Karpas-422 (cell line): ENCODE data around the gene LINC00237. TPM values are rescaled to one million over a fixed set of nuclear protein-coding genes. Genes with fewer than 3 reads are reported as not detected.

Experiments used
- DNase-seq: peaks from one replicate; pipeline ENCODE4 v3.0.0-alpha.2; 2015
- H2AFZ ChIP-seq: fragments of 200-600 bp; sonication (generic); 2 replicates; pipeline ENCODE4 v1.6.1; 2014; ENCODE audit warnings: antibody characterized with exemption, low read length, mixed read lengths
- H3K27ac ChIP-seq: fragments of 200-600 bp; sonication (generic); 2 replicates; pipeline ENCODE4 v1.5.1; 2014; ENCODE audit warnings: mild to moderate bottlenecking, low read length, moderate library complexity
- H3K27me3 ChIP-seq: fragments of 200-600 bp; sonication (generic); 2 replicates; pipeline ENCODE4 v1.6.1; 2014; ENCODE audit warnings: low read length, mixed read lengths
- H3K36me3 ChIP-seq: fragments of 200-600 bp; sonication (generic); 2 replicates; pipeline ENCODE4 v1.6.1; 2014; ENCODE audit warnings: low read length, mixed read lengths; ENCODE audit not compliant: insufficient read depth
- H3K4me1 ChIP-seq: fragments of 200-600 bp; sonication (generic); 2 replicates; pipeline ENCODE4 v1.6.1; 2014; ENCODE audit warnings: mild to moderate bottlenecking, low read length, mixed read lengths
- H3K4me2 ChIP-seq: fragments of 200-600 bp; sonication (generic); 2 replicates; pipeline ENCODE4 v1.6.1; 2014; ENCODE audit warnings: low read length, low read depth, mild to moderate bottlenecking; ENCODE audit not compliant: poor library complexity, severe bottlenecking
- H3K4me3 ChIP-seq: fragments of 200-600 bp; sonication (generic); 2 replicates; pipeline ENCODE4 v1.5.1; 2014; ENCODE audit warnings: mild to moderate bottlenecking, antibody characterized with exemption, low read length, mixed read lengths
- H3K79me2 ChIP-seq: fragments of 200-600 bp; sonication (generic); 2 replicates; pipeline ENCODE4 v1.6.1; 2014; ENCODE audit warnings: mild to moderate bottlenecking, low read length, mixed read lengths
- H3K9ac ChIP-seq: fragments of 200-600 bp; sonication (generic); 2 replicates; pipeline ENCODE4 v1.6.0; 2014; ENCODE audit warnings: low read length
- H3K9me2 ChIP-seq: fragments of 200-600 bp; sonication (generic), shearing (Covaris generic); replicated peaks from 2 replicates; pipeline ENCODE4 v1.6.0; 2014; ENCODE audit warnings: mild to moderate bottlenecking, low read length, moderate library complexity; ENCODE audit not compliant: insufficient read depth
- H3K9me3 ChIP-seq: fragments of 300-700, 200-600 bp; sonication (generic); 2 replicates; pipeline ENCODE4 v1.6.1; 2014; ENCODE audit warnings: low read length, mixed read lengths
- H4K20me1 ChIP-seq: fragments of 200-600 bp; sonication (generic); 2 replicates; pipeline ENCODE4 v1.6.1; 2014; ENCODE audit warnings: mild to moderate bottlenecking, antibody characterized with exemption, low read length, low read depth; ENCODE audit not compliant: insufficient read depth
- total RNA-seq: library from RNA; depleted of rRNA; stranded (reverse); fragments of >200 nt; shearing (Covaris generic); gene quantifications from 2 replicates; pipeline ENCODE4 v1.2.3, GENCODE V29; 2014; ENCODE audit warnings: low replicate concordance

The LINC00237 gene
- total RNA-seq, 1 experiment from 2014 or later = not detected

DNA sequence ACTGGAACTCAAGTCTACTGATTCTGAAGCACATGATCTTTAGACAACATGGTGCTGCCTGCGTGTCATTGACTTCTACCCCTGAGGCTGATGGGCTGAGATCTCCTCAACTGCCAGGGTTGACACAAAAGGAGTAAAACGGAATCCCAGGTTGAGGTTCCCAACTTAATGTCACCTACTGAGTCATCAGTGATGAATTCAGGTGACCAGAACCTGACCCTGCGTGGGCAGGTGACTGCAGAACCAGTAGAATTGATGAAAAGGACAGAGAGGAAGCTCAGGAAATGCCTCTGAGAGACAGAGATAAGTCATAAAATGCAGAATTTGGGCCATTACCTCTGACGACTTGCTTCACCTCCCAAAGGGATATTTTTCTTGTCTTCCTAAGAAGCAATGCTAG is 12.0 kb upstream of the LINC00237 start:
- H3K79me2 ChIP-seq = no peaks in the 10 kb centered on the region
- H4K20me1 ChIP-seq = no peaks in the 10 kb centered on the region
- no peaks in the 10 kb centered on the region for H3K27me3 ChIP-seq
- H2AFZ ChIP-seq = no peak overlapping the region
- no peak for DNase-seq
- H3K9me2 ChIP-seq = no peaks in the 10 kb centered on the region; the same call in 1 of the 2 replicates
- H3K9ac ChIP-seq = no peak overlapping the region
- no peaks in the 10 kb centered on the region for H3K36me3 ChIP-seq
- no peak overlapping the region for H3K4me3 ChIP-seq
- no peak overlapping the region for H3K4me2 ChIP-seq
- no peaks in the 10 kb centered on the region for H3K9me3 ChIP-seq
- H3K27ac ChIP-seq = no peak overlapping the region
- H3K4me1 ChIP-seq = no peaks in the 10 kb centered on the region

DNA sequence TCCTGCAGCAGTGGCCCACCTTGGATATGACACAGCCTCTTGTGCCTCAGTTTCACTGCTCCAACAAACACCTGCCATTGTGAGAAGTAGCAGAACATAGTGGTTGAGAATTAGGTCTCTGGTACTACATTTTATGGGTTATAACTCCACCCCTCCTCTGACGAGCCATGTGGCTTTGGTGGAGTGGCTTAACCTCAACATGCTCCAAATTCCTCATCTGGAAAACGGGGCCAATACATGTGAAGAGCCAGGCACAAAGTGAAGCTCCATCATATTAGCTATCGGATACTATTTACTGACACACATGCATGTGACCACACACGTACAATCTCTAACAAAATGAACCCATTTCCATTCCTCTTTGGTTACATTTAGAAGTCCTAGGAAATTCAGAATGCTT is 11.4 kb upstream of the LINC00237 start:
- H3K79me2 ChIP-seq = no peaks in the 10 kb centered on the region
- H3K27ac ChIP-seq = no peak overlapping the region
- no peak overlapping the region for H3K4me3 ChIP-seq
- no peaks in the 10 kb centered on the region; the same call in 1 of the 2 replicates for H3K9me2 ChIP-seq
- H3K9me3 ChIP-seq = no peaks in the 10 kb centered on the region
- no peak overlapping the region for H3K4me2 ChIP-seq
- H2AFZ ChIP-seq = no peak overlapping the region
- no peaks in the 10 kb centered on the region for H4K20me1 ChIP-seq
- no peaks in the 10 kb centered on the region for H3K36me3 ChIP-seq
- no peaks in the 10 kb centered on the region for H3K27me3 ChIP-seq
- H3K4me1 ChIP-seq = no peaks in the 10 kb centered on the region
- H3K9ac ChIP-seq = no peak overlapping the region
- no peak for DNase-seq

DNA sequence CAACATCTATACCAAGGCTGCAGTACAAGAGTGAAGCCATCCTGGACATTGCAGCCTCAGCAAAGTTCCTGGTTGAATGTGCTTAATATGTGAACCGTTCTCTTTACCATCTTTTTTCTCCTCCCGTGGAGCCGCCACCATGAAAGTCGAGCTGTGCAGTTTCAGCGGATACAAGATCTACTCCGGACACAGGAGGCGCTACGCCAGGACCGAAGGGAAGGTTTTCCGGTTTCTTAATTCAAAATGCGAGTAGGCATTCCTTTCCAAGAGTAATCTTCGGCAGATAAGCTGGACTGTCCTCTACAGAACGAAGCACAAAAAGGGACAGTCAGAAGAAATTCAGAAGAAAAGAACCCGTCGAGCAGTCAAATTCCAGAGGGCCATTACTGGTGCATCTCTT is 8.4 kb upstream of the LINC00237 start:
- no peaks in the 10 kb centered on the region for H3K36me3 ChIP-seq
- H3K9me2 ChIP-seq = no peaks in the 10 kb centered on the region; the same call in 1 of the 2 replicates
- no peak for DNase-seq
- no peaks in the 10 kb centered on the region for H3K9me3 ChIP-seq
- H3K4me3 ChIP-seq = no peak overlapping the region
- H3K9ac ChIP-seq = no peak overlapping the region
- no peak overlapping the region for H3K4me2 ChIP-seq
- H3K27me3 ChIP-seq = no peaks in the 10 kb centered on the region
- no peak overlapping the region for H2AFZ ChIP-seq
- no peaks in the 10 kb centered on the region for H3K79me2 ChIP-seq
- no peaks in the 10 kb centered on the region for H3K4me1 ChIP-seq
- H4K20me1 ChIP-seq = no peaks in the 10 kb centered on the region
- H3K27ac ChIP-seq = no peak overlapping the region

DNA sequence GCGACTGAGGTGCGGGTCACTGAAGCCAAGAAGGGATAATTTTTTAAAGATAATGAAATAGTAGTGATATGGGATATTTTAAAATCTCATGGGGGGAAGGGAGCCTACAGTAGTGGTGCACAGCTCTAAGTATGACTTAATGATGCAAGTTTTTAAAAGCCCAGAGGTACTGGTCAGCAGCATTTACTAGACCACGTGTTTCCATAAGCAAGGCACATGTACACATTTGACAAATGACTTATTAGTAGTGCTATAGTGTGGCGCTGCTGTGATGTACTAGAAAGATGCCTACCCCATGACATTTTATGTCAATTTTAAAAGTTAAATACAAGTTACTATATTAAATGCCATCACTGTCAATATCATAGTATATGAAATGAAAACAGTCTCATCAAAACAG is 7.5 kb upstream of the LINC00237 start:
- no peak overlapping the region for H2AFZ ChIP-seq
- no peaks in the 10 kb centered on the region for H4K20me1 ChIP-seq
- no peaks in the 10 kb centered on the region; the same call in 1 of the 2 replicates for H3K9me2 ChIP-seq
- H3K4me3 ChIP-seq = no peak overlapping the region
- DNase-seq = no peak
- no peaks in the 10 kb centered on the region for H3K79me2 ChIP-seq
- H3K27me3 ChIP-seq = no peaks in the 10 kb centered on the region
- no peak overlapping the region for H3K4me2 ChIP-seq
- no peak overlapping the region for H3K27ac ChIP-seq
- no peaks in the 10 kb centered on the region for H3K36me3 ChIP-seq
- H3K9me3 ChIP-seq = no peaks in the 10 kb centered on the region
- no peak overlapping the region for H3K9ac ChIP-seq
- H3K4me1 ChIP-seq = no peaks in the 10 kb centered on the region

DNA sequence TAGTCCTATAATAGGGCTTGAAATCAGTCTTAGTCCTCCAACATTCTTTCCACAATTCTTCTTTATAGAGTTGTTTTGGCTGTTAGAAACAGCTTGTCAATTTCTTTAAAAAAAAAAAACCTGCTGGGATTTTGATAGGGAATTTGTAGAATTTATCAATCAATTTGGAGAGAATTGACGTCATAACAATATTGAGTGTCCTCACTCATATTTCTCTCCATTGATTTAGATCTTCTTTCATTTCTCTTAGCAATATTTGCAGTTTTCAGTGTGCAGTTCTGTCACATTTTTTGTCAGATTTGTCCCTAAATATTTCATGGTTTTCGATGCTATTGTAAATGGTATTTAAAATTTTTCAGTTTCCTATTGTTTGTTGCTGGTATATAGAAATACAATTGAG is 5.3 kb upstream of the LINC00237 start:
- Histone ChIP-seq H3K9me3 (no peaks in the 10 kb centered on the region), H3K4me1 (no peaks in the 10 kb centered on the region), H3K4me2 (no peak overlapping the region), H3K9ac (no peak overlapping the region), H3K9me2 (no peaks in the 10 kb centered on the region), H3K27ac (no peak overlapping the region), H3K27me3 (no peaks in the 10 kb centered on the region), H4K20me1 (no peaks in the 10 kb centered on the region), H2AFZ (0 out of 2 replicates have a peak overlapping the region, but pooled peaks have one; percentile 43), H3K36me3 (no peaks in the 10 kb centered on the region), H3K79me2 (no peaks in the 10 kb centered on the region), H3K4me3 (no peak overlapping the region)
- no peak for DNase-seq

DNA sequence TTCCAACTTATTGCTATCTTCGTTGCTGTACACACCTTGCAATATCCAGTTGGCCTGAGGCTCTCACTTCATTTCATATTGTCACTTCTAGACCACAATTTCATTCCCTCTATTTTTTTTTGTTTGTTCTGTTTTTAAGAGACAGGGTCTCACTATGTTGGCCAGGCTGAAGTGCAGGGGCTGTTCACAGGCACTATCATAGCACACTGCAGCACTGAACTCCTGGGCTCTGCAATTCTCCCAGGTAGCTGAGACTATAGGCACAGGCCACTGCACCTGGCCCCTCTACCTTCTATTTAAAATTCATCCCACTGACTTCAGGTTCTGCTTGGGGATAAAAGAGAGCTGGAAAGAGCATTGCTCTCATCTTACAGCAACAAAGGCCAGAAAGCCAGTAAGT is 4.7 kb upstream of the LINC00237 start:
- Histone ChIP-seq H3K79me2 (no peaks in the 10 kb centered on the region), H3K27ac (no peak overlapping the region), H3K9ac (no peak overlapping the region), H3K4me3 (no peak overlapping the region), H3K4me2 (no peak overlapping the region), H3K9me2 (no peaks in the 10 kb centered on the region), H2AFZ (0 out of 2 replicates have a peak overlapping the region, but pooled peaks have one; percentile 43), H3K9me3 (no peaks in the 10 kb centered on the region), H3K4me1 (no peaks in the 10 kb centered on the region), H3K36me3 (no peaks in the 10 kb centered on the region), H3K27me3 (no peaks in the 10 kb centered on the region), H4K20me1 (no peaks in the 10 kb centered on the region)
- DNase-seq = no peak

DNA sequence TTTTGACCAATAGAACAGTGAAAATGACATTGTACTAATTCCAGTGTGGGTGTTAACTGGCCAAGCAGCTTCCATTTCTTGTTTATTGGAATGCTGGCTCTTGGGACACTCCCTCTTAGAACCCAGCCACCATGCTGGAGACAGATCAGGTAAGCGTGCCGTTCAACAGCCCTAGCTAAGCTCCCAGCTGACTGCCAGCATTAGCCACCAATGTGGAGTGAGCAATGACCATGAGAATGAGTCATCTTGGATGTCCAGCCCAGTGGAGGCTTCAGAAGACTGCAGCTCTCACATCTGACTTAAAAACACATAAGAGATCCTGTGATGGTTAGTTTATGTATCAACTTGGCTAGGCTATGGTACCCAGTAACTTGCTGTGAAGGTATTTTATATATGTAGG is 3.0 kb upstream of the LINC00237 start:
- Histone ChIP-seq H3K36me3 (no peaks in the 10 kb centered on the region), H3K79me2 (no peaks in the 10 kb centered on the region), H3K9me3 (no peaks in the 10 kb centered on the region), H3K27ac (no peak overlapping the region), H3K9ac (no peak overlapping the region), H3K9me2 (no peaks in the 10 kb centered on the region), H3K4me3 (no peak overlapping the region), H2AFZ (no peak overlapping the region), H3K4me2 (no peak overlapping the region), H4K20me1 (no peaks in the 10 kb centered on the region), H3K4me1 (no peaks in the 10 kb centered on the region), H3K27me3 (no peaks in the 10 kb centered on the region)
- no peak for DNase-seq

DNA sequence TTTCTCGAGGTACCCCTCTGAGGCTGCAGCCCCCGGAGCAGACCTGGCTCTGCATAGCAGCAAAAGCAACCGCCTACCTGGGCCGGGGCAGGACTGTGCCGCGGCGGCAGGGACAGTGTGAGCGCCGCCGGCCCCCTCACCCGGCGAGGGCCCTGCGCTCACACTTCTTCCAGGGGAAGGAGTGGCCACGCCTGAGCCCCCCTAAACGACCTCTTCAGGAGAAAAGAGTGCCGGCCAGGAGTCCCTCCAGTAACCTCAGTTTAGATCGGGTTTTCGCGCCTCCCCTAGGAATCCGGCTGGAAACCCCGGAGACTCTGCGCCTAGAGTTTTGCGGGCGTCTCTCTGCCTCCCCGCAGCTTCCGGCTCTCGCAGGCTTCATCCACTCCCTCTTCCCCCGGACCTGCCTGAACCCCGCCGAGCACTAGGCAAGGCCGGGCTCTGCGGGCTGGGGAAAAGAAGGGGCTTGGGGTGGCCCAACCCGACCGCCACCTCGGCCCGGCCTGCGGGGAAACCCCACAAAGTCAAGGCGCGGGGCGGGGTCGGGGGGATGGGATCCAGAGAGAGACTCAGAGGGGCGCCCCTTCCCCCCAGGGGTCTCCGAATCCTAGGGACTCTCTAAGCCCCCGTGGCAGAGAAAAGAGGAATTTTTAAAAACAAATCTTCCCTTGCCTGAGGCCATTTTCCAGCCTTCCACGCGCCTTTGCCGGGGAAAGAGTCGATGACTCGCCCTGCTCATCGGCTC is 558 bp downstream of the LINC00237 start:
- Histone ChIP-seq H3K9me3 (no peaks in the 10 kb centered on the region), H3K4me3 (no peak overlapping the region), H3K27ac (no peak overlapping the region), H4K20me1 (no peaks in the 10 kb centered on the region), H3K36me3 (no peaks in the 10 kb centered on the region), H3K4me2 (no peak overlapping the region), H3K27me3 (no peaks in the 10 kb centered on the region), H3K9me2 (no peaks in the 10 kb centered on the region), H3K9ac (no peak overlapping the region), H3K79me2 (no peaks in the 10 kb centered on the region), H3K4me1 (peaks cover 26% of the 10 kb centered on the region), H2AFZ (no peak overlapping the region)
- no peak for DNase-seq
